CD4-positive, alpha-beta T cell treated with Interleukin-4 for 4 hours (primary cell): ENCODE measurements around the gene GUCA1A.
"Not testable (repeated sequence)": the region's sequence is repeated elsewhere in the genome, so short reads cannot be mapped to it uniquely, and the experiment has no call there.

Source experiments
- DNase-seq: peaks from one replicate; pipeline ENCODE4 v3.0.0-alpha.2; 2020

Gene GUCA1A

DNA sequence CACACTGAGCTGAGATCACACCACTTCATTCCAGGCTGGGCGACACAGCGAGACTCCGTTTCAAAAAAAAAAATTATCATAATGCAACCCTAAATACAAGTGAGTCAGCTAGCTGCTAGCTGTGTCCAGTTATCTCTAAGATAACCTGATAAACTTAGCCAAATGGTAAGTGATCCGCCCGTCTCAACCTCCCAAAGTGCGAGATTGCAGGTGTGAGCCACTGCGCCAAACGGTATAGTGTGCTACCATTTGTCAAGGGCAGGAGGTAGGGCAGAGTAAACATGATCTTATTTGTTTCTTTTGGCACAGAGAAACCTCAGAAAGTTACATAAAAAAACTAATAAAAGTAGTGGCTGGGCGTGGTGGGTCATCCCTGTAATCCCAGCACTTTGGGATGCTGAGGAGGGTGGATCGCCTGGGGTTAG is 26.0 kb upstream of the GUCA1A start:
- DNase-seq: no peak

DNA sequence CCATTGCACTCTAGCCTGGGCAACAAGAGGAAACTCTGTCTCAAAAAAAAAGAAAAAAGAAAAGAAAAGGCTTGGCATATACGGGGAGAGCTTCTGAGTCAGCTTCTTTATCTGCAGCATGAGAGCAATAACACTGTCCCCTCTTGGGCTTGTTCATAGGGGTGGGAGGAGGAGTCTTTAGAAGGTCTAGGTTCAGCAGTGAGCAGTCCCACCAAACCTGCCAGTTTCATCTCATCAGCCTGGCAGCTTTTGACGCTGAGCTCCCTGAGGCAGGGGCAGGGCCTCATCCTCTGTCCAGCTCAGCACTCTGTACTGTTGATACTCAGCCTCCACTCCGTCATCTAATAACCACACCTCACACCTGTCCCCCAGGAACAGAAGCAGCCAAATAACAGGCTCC is 25.1 kb upstream of the GUCA1A start:
- no peak for DNase-seq

DNA sequence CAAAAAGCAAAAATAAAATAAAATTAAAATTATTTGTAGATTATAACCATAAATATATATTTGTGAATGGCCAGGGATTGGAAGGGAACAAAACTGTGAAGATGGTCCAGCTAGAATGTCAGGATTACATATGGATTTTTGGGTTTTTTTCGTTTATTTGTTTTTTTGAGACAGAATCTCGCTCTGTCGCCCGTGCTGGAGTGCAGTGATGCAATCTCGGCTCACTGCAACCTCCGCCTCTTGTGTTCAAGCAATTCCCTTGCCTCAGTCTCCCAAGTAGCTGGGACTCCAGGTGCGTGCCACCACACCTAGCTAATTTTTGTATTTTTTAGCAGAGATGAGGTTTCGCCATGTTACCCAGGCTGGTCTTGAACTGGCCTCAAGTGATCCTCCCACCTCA is 22.9 kb upstream of the GUCA1A start:
- DNase-seq: no peak

DNA sequence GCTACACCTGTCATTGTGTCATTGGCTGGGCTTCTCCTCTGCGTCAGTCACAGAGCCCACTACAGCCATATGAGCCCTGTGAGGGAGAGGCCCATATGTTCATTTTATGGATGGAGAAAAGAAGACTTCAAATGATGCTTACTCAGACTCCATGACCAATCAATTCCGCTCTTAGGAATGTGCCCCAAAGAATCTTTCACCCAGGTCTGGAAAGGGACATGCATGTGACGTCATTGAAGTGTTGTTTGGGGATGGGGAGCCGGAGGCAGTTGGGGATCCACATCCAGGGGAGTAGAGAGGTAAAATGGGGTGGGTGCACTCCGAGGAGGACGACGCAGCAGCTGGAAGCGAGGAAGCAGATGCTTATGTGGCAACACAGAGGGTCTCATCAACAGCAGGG is 21.1 kb upstream of the GUCA1A start:
- DNase-seq: no peak

DNA sequence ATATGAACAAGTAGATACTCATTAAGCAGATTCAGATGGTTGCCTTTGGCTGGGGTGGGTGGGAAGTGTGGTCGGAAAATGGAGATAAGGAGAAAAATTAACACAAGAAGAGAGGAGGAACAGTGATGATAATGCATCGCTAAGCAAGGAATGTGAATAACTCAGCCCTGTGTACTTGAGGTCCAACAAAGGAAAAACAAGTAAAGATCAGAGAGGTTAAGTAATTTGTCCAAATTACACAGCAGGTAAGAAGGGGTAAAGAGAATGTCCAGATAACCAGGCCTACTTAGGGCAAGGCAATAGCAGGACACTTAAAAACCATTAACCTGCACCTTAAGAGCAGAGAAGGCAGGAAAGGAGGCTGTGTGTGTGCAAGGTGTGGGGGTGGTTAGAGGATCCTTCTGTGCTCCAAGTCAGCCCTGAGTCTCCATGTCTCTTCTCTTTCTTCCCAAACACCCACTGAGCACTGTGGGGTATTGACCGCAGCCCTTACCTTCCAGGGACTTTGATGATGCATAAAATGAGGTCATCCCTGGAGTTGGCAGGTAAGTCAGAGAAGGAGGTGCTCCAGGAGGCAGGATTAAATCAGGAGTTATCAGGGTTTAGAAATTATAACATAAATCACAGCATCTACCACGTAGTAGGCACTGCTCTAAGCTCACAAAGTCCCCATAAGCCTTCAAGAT is 20.5 kb upstream of the GUCA1A start:
- DNase-seq: not testable (repeated sequence)

DNA sequence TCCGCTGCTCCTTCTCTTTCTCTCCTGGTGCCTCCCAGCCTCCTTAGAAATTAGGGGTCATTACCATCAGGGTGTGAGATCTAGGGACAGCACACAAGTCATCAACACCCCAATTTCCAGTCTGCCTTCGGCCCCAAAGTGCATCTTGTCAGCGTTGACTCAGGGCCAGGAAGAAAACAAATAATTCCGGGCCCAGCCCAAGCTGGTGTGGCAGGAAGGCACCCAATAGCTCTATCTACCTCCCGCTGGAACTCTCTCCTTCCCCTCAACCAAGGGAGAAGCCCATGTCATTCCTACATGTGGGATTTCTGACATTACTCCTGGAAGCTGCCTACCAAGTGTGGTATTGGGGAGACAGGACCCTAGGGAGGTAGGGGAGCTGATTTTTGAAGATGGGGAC is 19.2 kb upstream of the GUCA1A start:
- DNase-seq: no peak

DNA sequence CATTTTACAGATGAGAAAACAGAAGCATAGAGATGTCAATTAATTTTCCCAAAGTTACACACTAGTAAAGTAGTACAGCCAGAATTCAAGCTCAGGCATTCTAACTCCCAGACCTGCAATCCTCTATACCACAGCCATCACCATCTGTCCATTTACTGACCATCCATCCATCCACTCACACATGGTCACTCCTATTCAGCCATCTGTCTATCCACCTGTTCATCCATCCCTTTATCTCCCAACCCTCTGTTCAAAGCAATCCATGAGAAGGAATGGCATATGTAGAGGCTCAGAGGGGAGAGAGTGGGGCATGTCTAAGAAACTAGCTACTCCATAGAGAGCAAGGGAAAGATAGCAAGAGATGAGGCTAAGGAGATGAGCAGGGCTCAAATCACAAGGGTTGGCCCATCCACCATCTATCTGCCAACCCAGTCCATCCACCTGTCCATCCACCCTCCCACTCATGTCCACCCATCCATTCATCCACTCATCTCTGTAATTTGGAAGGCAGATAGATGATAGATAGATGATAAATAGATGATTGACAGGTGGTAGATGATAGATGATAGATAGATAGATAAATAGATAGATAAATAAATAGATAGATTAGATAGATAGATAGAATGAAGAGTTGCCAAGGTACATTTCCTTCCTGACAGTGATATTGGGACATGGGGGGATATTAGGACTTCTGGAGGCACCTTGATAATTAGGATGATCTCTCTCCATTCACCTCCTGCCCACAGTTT is 18.5 kb upstream of the GUCA1A start:
- no peak for DNase-seq

DNA sequence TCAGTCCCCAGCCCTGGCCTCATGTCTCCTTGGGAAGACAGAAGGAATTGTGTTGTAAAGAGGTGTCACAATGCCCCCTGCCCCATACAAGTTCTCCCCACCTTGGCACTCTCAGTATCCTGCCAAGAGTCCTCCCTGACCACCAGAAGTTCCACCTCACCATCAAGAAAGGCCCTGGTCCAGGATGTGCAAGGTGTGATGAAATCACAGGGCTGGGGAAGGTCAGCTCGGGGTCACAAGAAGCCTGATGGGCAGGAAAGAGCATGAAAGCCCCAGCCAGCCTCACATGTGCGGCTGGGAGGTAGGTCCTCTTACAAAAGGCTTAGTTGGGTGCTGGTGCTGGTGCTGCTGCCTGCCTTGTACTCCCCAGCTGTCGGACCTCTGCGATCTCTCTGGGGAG is 17.9 kb upstream of the GUCA1A start:
- DNase-seq: no peak

DNA sequence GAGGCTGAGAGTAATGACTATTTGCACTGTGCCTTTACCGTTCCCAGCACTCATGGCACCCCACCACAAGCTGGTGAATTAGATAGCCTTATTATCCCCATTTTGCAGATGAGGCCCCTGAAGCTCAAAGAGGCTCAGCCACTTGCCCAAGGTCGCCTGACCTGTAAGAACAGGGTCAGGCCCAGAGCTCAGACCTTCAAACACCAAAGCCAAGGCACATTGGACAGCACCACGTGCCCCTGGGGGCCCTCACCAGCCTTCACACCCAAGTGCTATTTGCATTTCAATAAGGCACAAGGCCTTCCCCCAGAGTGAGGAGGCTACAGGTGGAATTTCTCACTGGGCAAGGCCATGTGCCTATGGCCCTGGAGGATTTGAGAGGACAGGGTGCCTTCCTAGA is 16.5 kb upstream of the GUCA1A start:
- DNase-seq: no peak

DNA sequence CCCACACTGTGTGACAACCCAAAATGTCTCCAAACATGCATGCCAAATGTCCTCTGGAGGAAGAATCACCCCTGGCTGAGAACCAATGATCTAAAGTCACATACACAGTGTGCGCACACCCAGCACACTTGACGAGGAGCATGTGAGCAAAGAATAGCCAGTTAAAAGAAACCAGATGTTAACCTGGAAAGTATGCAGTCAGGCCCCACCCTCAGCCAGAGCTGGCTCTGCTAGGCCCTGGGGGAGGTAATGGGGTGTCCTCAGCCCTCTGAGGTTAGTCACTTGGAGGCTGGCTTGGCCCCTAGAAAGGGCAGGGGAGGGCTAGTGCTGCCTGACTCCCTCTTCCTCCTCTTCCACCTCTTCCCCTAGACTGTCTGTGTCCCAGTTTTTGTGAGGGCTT is 15.2 kb upstream of the GUCA1A start:
- DNase-seq: no peak

DNA sequence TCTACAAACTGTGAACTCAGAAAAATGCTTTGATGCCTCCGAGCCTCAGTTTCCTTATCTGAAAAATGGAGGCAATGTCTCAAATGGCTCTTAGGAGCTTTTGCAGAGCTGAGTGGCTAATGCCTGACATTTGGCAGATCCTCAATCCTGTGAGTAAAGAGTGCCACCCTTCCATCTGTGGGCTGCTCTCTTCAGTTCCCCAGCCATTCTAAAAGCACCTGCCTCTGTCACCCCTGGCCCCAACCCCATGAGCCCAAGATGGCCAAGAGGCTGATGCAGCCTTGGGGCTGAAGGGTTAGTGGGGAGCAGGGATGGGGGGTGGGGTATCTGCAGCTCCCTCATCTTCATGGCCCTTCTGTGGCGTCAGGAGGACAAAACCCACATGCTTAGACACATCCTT is 14.5 kb upstream of the GUCA1A start:
- DNase-seq: no peak

DNA sequence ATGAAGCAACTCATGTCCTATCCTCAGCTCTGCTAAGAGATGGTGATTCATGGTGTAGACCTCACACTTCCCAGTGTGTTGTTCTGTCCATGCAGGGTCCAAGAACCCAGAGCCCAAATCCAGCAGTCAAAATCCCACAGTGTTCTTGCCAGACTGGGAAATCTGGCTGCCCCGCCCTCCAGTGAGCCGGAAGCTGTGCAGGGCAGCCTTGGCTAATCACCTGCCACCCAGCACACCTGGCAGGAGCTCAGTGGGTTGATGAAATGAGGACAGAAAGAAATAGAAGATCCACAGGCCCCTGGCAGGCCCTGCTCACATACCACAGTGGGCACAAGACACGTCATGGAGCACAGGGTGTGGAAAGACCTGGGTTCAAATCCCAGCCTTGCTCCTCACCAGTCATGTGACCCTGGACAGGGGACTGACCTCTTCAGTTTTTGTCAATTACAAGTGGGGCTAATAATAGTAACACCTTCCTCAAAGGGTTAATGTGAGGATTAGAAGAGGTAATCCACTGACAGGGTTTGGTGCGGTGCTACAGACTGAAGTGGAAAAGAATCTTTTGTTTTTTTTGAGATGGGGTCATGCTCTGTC is 13.6 kb upstream of the GUCA1A start:
- no peak for DNase-seq

DNA sequence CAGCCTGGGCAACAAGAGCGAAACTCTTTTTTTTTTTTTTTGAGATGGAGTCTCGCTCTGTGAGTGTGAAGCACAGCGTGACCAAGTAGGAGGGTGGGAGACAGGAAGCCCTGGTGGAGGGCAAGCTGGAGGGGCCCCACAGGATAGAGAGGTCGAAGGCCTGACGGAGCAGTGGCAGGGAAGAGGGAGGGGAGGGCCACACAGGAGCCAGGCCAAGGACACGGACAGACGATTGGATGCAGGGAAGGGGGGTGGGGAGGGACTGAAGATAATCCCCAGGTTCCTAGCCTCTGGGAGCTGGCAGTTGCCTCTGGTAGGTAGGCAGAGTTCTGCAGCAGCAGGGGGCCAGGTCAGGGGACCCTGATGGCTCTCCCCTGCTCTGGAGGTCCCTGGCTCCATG is 10.8 kb upstream of the GUCA1A start:
- DNase-seq: no peak

DNA sequence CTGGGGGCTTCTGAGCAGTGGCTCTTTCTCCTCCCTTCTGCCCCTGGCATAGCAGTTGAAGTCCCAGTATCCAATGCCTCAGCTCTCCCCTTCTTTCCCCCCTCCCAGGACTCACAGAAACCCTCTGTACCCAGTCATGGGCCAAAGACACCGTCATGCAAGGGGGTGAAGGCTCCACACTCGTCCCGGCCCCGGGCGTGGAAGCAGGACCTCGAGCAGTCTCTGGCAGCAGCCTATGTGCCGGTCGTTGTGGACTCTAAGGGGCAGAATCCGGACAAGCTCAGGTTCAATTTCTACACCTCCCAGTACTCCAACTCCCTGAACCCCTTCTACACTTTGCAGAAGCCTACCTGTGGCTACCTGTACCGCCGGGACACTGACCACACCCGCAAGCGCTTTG is 10.4 kb upstream of the GUCA1A start:
- no peak for DNase-seq

DNA sequence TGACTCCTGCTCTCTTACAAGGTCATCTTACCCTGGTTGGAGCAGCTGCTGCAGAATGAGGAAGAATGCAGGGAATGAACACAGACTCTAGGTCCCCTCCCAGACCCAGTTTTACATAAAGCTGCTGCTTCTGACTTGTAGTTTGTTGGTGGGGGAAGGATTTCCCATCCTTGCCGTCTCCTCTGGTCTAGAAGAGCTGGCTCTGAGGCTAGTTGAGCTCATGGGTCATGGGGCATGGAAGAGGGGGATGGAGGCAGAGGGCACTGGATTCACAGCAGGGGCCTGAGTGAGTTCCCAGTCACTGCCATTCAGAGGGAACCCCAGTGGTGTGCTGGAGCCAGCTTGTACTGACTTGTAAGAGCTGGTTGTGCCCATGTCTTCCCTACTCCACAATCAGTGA is 9.2 kb upstream of the GUCA1A start:
- DNase-seq: no peak

DNA sequence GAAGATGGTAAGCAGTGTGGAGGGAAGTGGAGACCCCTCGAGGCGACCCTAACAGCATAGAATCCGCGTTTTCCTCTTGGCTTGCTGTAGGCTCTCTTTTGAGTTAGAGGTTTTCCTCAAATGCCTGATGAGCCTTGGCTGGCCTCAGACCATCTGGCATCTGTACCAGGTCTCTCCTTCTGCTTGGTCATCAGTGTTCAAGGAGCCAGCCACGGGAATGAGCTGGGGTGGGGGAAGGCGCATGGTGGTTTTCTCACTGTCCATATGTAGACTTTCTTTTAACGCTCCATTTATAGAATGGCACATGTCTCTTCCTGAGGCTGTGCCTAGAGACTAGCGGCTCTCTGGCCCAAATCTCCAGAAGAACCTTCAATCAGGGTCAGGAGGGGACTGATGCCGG is 8.1 kb upstream of the GUCA1A start:
- no peak for DNase-seq

DNA sequence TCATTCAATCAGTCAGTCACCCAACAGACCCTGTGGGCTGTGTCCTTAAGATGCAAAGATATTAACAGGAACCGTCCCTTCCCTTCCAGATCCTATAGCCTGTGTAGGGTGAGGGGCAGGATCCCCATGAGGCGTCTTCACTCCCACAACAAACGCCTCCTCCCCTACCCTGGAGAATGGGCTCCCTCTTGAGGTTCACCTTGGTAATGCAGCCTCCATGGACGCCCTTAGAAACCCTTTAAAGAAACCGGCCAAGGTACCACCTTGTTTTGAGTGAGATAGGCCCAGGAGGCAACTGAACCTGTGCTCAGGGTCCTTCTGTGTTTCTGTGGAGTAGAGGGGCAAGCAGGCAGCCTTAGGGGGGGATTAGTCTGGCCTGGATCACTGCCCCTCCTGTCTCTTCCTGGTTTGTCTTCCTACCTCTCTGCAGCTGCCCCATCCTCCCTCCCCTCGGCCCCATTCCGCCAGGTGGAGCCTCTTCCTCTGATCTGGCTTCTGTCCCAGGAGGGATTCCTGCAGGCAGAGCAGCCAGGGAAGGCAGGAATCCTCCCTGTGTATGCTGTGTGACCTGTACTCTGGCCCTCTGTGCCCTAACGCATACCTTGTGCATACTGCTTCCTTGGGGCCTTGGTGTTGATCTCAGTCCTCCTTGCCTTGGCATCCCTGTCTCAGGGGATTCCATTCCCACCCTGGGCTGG is 6.6 kb upstream of the GUCA1A start:
- peak; percentile 76 for DNase-seq

DNA sequence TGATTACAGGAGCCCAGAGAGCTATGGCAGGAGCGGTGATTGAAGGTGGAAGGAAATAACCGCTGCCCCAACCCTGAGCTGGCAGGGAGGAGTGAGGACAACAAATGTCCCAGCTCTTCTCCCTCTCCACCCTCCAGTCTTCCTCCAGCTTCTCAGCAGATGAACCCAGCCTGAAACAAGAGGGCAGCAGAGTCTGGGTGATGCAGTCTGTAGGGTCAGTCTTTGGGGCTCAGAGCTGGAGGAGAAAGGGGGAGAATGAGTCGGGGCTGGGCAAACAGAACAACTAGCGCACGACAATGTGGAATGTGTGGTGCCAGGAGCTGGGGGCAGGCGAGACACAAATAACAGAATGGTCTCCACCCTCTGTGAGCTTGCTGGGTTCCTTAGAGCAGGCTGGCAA is 4.5 kb upstream of the GUCA1A start:
- no peak for DNase-seq

DNA sequence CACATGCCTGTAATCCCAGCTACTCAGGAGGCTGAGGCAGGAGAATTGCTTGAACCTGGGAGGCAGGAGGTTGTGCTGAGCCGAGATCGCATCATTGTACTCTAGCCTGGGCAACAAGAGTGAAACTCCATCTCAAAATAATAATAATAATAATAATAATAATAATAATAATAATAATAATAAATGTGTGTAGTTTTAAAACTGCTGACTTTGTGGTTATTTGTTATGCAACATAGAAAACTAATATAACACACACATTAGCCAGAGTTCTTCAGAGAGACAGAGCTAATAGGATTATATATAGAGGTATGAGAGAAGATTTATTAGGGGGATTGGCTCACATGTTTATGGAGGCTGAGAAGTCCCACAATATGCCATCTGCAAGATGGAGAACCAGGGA is 3.4 kb upstream of the GUCA1A start:
- not testable (repeated sequence) for DNase-seq

DNA sequence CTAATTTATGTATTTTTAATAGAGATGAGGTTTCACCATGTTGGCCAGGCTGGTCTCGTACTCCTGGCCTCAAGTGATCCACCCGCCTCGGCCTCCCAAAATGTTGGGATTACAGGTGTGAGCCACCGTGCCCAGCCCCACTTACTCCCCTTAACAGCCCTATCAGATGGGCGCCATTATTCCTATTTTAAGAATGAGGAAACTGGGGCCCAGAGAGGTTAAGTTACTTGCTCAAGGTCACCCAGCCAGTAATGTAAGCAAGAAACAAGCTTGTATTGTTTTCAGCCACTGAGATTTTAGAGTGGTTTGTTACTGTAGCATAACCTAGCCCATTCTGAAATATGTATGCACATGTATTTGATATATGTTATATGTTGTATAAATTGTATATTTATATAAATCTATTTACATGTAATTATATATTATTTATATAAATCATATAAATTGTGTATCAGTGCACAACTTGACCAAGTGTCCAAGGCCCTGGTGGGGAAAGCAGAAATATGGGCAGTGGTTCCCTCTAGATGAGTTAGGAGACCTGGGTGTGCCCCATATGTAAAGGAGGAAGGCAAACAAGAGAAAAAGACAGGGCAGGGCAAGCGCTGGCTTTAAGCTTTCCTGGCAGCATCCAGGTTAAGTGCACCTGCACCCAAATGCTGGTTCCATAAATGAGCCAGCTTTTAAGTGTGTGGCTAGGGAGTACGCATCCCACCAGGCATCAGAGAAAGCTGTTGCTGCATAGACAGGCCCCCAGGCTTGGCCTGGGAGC is 1.2 kb upstream of the GUCA1A start:
- DNase-seq: no peak

DNA sequence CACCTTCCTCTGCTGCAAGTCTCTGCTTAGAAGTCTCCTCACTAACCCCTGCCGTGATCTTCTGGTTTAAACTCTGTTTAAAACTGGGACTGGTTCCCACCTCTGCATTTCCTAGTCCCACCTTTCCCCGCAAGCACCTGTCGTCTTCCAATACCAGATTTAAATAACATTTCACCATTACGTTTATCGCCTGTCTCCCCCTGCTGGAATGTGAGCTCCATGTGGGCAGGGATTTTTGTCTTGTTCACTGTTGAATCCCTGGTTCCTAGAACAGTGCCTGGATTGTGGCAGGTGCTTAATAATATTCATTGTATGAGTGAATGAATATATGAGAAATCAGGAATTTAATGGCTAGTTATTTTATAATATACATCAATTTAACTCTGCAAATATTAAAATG is 2.7 kb downstream of the GUCA1A start:
- no peak for DNase-seq

DNA sequence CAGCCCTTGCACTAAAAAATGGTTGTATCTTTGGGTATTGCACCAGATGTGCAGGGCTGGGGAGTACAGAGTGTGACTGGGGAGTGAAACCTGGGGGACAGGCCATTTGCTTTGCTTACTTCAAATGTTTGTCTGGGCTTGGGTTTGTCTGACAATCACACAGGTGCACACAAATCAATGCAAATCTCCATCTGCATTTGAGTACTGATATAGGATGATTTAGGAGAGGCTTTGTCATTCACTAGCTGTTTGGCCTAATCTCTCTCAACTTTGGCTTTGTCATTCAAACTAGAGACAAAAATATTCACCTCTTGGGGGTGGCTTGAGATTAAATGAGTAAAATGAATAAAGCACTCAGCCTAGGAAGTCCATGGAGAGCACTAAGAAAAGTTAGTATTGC is 3.8 kb downstream of the GUCA1A start:
- DNase-seq: no peak
